Aorta (tissue), 5 donors: ENCODE data around the gene SLC37A1. TPM values are rescaled to one million over a fixed set of nuclear protein-coding genes. Genes with fewer than 3 reads are reported as not detected.

Experiments
- ATAC-seq: fragments of 200-7000 bp; cut with Tn5 transposase; one replicate; pipeline ENCODE4 v1.9.1; 2022; ENCODE audit warnings: moderate library complexity; ENCODE audit not compliant: low FRiP score
- DNase-seq, 2 donors: peaks; one replicate each; pipeline ENCODE4 v3.0.0-alpha.2; 2020
- H3K27ac ChIP-seq, 2 donors: one replicate each; pipeline ENCODE4 v1.5.1; 2013; ENCODE audit warnings: low read length in 2 of 2, mild to moderate bottlenecking in 2 of 2, moderate library complexity in 2 of 2, control low read depth in 1 of 2, inconsistent platforms in 1 of 2, low read depth in 1 of 2
- H3K27me3 ChIP-seq, 2 donors: one replicate each; pipeline ENCODE4 v1.6.1; 2013; ENCODE audit warnings: control low read depth in 1 of 2, low read length in 1 of 2, mild to moderate bottlenecking in 1 of 2, moderate library complexity in 1 of 2; ENCODE audit not compliant: insufficient read depth in 2 of 2, control insufficient read depth in 1 of 2
- H3K36me3 ChIP-seq, 2 donors: one replicate each; pipeline ENCODE4 v1.6.1; 2013; ENCODE audit warnings: control low read depth in 1 of 2, low read length in 1 of 2, mild to moderate bottlenecking in 1 of 2; ENCODE audit not compliant: insufficient read depth in 2 of 2, control insufficient read depth in 1 of 2
- H3K4me1 ChIP-seq, 2 donors: one replicate each; pipeline ENCODE4 v1.6.1; 2013; ENCODE audit warnings: low read length in 2 of 2, control low read depth in 1 of 2, mild to moderate bottlenecking in 1 of 2, moderate library complexity in 1 of 2; ENCODE audit not compliant: insufficient read depth in 2 of 2, control insufficient read depth in 1 of 2
- H3K4me3 ChIP-seq, 2 donors: one replicate each; pipeline ENCODE4 v1.5.1; 2013; ENCODE audit warnings: low read length in 2 of 2, control low read depth in 1 of 2, mild to moderate bottlenecking in 1 of 2
- H3K9me3 ChIP-seq: one replicate; pipeline ENCODE4 v1.6.1; 2013; ENCODE audit warnings: mild to moderate bottlenecking, low read length; ENCODE audit not compliant: control insufficient read depth
- WGBS, 2 donors: extraction: QIAGEN DNeasy Blood & Tissue Kit; methylation state at CpG; one replicate each; pipeline ENCODE4 v1.1.7; 2013; 5-methylcytosine and 5-hydroxymethylcytosine counted together
- intact Hi-C, 2 donors: fragments of 100-400 bp; cut with DNase I; formaldehyde crosslinking; loops; one replicate each; pipeline versions ENCODE4 v1.14.2 to v1.15.0; 2022
- polyA plus RNA-seq, 2 donors: library from polyadenylated mRNA; stranded (reverse); fragments of 200-250 nt; gene quantifications; one replicate each; pipeline ENCODE4 v1.2.3, GENCODE V29; 2013
- total RNA-seq, 2 donors: library from RNA; stranded (reverse); fragmentation: NEBNext Ultra II Directional; extraction: Animal tissue kit (Norgen Biotek cat#: 25700); gene quantifications; one replicate each; pipeline ENCODE4 v1.2.1, GENCODE V29; 2021
- donor health status: healthy with polysubstance abuse.
- donor health status: Bipolar disorder and iron deficiency.
- donor health status: DM: no; HTN: no; CAD: no.
- donor health status: DM: no; HTN: no; CAD: no.
- donor health status: DM: yes; HTN: yes; CAD: no.

SLC37A1 gene
- total and polyA plus RNA-seq, 4 donors = 5.0 to 11.7 (median 6.4) TPM

DNA sequence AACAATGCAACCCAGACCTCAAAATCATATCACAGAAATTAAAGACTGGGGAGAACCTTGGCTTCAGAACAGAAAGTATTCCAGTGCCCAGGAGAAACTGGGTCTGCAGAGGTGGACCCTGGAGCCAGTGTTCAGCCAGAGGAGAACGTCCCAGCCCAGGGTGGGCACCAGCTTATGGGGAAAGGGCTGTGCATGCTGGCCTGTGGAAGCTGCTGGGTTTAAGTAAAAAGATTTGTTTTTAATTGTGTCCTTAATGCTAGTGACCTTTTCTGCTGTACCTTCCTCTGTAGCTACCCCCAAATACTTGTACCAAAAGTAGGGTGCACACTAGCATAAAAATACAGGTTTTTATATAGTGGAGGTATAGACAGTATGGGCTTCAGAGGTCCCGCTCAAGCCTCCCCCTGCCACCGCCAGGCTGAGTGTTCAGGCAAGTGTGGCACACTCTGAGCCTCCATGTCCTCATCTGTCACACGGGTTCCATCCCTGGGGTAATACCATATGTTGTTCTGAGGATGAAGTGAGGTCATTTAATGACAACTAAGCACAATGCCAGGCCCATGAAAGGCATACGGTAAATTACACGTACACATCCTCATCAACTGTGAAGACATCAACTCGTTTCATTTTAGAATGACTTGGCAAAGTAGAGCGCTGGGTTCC lies 47.0 kb downstream of the SLC37A1 start:
- DNase-seq = peak; percentile 7 to 43

DNA sequence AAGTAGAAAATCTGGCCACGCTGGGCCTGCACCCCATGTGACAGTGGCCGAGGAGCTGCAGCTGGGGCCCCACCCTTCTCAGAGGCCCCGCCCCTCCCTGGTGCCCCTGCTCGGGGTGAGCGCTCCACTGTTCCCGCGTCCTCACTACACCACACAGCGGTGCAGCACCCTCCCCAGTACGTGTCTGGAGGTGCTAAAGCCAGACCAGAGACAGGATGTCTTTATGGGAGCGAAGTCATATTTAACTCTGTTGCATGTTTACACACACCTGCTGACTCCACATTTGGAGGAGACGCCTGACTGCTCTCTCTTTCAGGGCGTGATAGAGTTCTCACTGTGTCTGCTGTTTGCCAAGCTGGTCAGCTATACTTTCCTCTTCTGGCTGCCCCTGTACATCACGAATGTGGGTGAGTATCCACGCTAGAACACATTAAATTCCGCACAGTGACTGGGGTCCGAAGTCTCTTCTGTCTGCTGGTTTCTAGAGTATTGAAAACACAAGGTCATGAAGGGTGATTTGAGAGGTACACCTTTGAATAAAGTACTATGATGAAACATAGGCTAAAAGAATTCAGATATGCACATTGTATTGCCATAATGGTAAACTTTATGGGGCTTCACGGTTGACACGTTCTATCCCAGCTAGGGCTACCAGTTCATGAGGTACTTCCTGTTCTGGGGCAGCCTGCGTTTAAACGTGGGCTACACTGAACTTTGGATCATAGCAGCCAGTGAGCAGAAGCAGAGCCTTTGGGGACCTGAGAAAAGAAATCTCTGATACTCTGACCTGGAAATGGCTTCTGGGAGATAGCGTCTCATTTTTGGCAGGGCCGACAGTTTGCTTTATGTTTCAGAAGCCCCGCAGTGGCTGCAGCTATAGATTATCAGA lies 48.4 kb downstream of the SLC37A1 start:
- WGBS, 2 donors = 75 to 76% methylated on average over 23 of the region's 23 CpGs
- Histone ChIP-seq H3K4me3 (no peak overlapping the region), H3K27me3 (no peaks in the 10 kb centered on the region), H3K36me3 (no peaks in the 10 kb centered on the region), H3K9me3 (no peaks in the 10 kb centered on the region), H3K27ac (no peak overlapping the region), H3K4me1 (no peaks in the 10 kb centered on the region)
- DNase-seq (peak in 1 of 2 donors; percentile 69), ATAC-seq (no peak)
- intact Hi-C loops = no loop called here

More for the DNA sequence above, 47.0 kb downstream of the SLC37A1 start:
- no peak overlapping the region for H3K27ac ChIP-seq
- no peak overlapping the region for H3K4me3 ChIP-seq
- H3K9me3 ChIP-seq = no peaks in the 10 kb centered on the region
- WGBS, 2 donors = 93% methylated on average over 8 of the region's 8 CpGs
- H3K27me3 ChIP-seq = no peaks in the 10 kb centered on the region
- intact Hi-C loops = no loop called here
- H3K4me1 ChIP-seq = no peaks in the 10 kb centered on the region
- ATAC-seq = no peak
- H3K36me3 ChIP-seq = no peaks in the 10 kb centered on the region

DNA sequence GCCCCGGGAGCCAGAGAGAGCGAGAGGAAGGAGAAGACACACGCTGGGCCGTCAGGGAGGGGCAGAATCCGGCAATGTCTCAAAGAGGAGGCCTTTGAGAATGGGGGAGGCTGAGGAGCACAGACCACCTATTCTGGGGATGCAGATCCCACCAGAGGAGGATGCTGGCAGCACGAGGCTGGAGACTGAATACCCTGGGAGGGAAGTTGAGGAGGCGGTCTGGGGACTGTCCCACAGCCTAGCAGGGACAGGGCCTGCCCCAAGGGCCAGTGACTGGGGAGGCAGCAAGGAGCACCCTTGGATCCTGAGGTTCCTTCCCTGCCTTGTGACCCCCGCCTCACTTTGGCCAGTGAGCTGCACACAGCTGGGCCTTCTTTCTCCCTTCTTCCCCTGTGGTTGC lies 49.2 kb downstream of the SLC37A1 start:
- Histone ChIP-seq H3K9me3 (no peaks in the 10 kb centered on the region), H3K36me3 (no peaks in the 10 kb centered on the region), H3K27me3 (no peaks in the 10 kb centered on the region), H3K27ac (no peak overlapping the region), H3K4me1 (no peaks in the 10 kb centered on the region), H3K4me3 (no peak overlapping the region)
- DNase-seq = peak in 1 of 2 donors; percentile 55
- intact Hi-C loops = no loop called here
- 80 to 88% methylated on average over 8 of the region's 8 CpGs for WGBS, 2 donors
- ATAC-seq = no peak

DNA sequence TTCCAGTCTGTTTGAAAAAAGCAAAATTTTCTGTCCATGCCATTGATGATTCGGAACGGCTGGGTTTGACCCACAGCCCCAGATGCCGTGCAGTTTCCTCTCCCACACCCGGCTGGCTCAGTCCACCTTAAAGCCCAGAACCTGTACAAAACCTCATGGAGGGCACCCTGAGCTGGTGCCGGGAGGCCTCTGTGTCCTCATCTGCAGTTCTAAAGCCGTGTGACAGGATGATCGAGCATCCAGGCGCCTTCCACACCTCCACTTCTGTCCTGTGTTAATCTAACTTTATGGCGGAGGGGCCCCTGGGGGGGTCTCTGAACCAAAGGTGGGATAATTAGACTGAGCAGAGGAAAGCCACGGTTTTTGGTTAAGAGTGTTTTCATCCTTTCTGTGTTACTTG lies 49.6 kb downstream of the SLC37A1 start:
- H3K4me1 ChIP-seq = no peaks in the 10 kb centered on the region
- 80 to 85% methylated on average over 10 of the region's 10 CpGs for WGBS, 2 donors
- intact Hi-C loops = no loop called here

DNA sequence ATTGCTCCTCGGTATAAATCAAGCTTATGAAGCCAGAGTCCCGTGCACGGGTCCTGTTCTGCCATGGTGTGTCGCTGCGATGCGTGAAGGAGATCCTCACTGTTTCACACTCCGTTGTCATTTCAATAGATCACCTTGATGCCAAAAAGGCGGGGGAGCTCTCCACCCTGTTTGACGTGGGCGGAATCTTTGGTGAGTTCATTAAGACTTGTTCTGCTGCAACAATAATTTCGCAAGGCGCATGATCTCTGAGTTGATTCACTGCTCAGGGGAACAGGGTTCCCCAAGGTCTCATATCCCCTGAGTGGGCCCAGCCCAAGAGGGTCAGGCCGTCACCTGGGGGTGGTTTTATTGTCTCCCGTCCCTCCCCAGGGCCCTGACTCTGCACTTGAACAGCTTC lies 50.0 kb downstream of the SLC37A1 start:
- DNase-seq = peak; percentile 29 to 54
- no peaks in the 10 kb centered on the region for H3K4me1 ChIP-seq
- H3K36me3 ChIP-seq = no peaks in the 10 kb centered on the region
- ATAC-seq = no peak
- intact Hi-C loops = no loop called here
- H3K27ac ChIP-seq = no peak overlapping the region
- H3K9me3 ChIP-seq = no peaks in the 10 kb centered on the region
- no peak overlapping the region for H3K4me3 ChIP-seq
- H3K27me3 ChIP-seq = no peaks in the 10 kb centered on the region
- WGBS, 2 donors = 83 to 88% methylated on average over 14 of the region's 14 CpGs

More for the DNA sequence above, 49.6 kb downstream of the SLC37A1 start:
- no peaks in the 10 kb centered on the region for H3K9me3 ChIP-seq
- no peak overlapping the region for H3K27ac ChIP-seq
- DNase-seq (peak in 1 of 2 donors; percentile 57), ATAC-seq (no peak)
- H3K4me3 ChIP-seq = no peak overlapping the region
- H3K36me3 ChIP-seq = no peaks in the 10 kb centered on the region
- no peaks in the 10 kb centered on the region for H3K27me3 ChIP-seq

DNA sequence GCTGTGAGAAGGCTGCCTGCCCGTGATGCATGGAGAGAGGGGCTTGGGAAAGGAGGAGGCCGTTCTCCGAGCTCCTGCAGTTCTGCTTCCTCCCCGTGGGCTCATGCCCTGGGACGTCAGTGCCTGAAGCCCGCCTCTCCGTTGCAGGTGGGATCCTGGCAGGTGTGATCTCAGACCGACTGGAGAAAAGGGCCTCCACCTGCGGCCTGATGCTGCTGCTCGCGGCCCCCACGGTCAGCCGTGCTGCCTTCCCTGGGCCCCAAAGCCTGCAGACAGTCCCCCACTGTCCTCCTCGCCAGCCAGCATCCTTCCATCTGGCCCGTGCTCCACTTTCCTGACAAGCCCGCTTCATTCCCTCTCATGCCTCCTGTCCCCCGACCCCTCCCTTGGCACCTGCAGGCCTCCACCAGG lies 50.9 kb downstream of the SLC37A1 start:
- Histone ChIP-seq H3K9me3 (no peaks in the 10 kb centered on the region), H3K27me3 (no peaks in the 10 kb centered on the region), H3K36me3 (no peaks in the 10 kb centered on the region), H3K4me1 (no peaks in the 10 kb centered on the region), H3K4me3 (no peak overlapping the region), H3K27ac (no peak overlapping the region)
- intact Hi-C loops = no loop called here
- WGBS, 2 donors = 91 to 93% methylated on average over 17 of the region's 17 CpGs
- DNase-seq (peak; percentile 28 to 67), ATAC-seq (no peak)

DNA sequence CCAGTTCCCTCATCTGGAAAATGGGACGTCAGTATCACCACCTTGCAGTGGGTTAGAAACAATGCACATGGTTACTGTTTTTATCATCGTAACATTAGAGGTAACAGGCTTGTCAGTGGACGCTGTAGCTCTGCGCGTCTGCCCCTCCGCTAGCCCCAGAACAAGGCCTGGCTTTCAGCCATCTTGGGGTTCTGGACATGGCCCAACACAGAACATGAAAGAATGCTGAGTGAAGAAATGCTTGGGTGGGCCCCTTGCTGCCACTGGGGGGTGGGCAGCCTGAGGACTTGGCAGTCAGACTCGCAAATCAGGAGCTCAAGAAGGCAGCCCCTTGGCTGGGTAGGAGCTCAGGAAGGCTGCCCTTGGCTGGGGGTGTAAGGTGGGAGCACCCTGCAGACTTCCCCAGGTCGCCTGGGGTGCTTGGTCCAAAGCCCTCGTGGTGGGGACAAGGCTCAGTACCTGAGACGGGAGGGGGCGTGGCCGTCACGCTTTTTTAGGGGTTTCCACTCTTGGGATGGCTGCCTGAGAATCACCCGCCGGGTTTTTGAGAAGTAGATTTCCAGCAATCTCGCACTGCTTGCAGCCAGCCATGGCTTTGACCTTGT lies 51.7 kb downstream of the SLC37A1 start:
- Histone ChIP-seq H3K27ac (no peak overlapping the region), H3K9me3 (no peaks in the 10 kb centered on the region), H3K36me3 (no peaks in the 10 kb centered on the region), H3K27me3 (no peaks in the 10 kb centered on the region), H3K4me3 (no peak overlapping the region), H3K4me1 (no peaks in the 10 kb centered on the region)
- intact Hi-C loops = no loop called here
- ATAC-seq (no peak), DNase-seq (peak; percentile 24 to 35)
- 90 to 92% methylated on average over 16 of the region's 16 CpGs for WGBS, 2 donors

DNA sequence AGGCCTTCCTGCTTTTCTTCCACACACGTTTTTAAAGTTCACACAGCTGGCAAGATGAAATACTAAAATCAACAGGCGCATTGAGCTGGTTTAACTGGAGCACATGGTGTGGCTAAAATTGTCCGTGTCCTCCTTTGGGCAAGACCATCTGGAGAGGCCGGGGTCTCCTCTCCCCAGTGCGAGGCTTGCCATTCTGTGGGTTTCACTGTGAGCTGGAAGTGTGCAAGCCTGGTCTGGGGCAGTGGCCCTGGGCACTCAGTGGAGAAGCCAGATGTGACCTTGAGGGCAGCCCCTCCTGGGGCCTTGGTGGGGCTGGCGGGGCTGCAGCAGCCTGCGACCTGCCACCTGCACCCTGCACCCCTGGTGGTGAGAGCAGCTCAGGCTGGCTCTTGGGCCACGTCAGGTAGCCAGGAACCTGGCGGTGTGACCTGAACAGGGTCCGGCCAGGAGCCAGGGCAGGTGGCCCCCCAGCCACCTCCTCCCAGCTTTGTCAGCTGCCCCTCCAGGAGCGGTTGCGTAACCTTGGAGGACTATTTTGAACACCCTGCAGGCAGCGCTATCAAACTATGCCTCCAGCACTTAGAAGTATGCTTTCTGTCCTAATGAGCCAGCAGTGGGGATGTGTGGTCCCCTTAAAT lies 52.4 kb downstream of the SLC37A1 start:
- H3K36me3 ChIP-seq = peaks cover 0 to 4% of the 10 kb centered on the region in 2 donors
- no peaks in the 10 kb centered on the region for H3K27me3 ChIP-seq
- H3K4me3 ChIP-seq = no peak overlapping the region
- WGBS, 2 donors = 91 to 95% methylated on average over 13 of the region's 13 CpGs
- ATAC-seq = no peak
- no peaks in the 10 kb centered on the region for H3K9me3 ChIP-seq
- no peaks in the 10 kb centered on the region for H3K4me1 ChIP-seq
- no peak overlapping the region for H3K27ac ChIP-seq
- intact Hi-C loops = no loop called here
- peak; percentile 28 to 52 for DNase-seq
